HG02943 (cell line): ENCODE results near the gene PIK3IP1.
A peak's percentile ranks its signal among the peaks of the same experiment; 100 is the strongest.

Experiments
- ATAC-seq: cut with Tn5 transposase; IDR thresholded peaks from one replicate; pipeline ENCODE4 v1.9.1; 2021; ENCODE audit warnings: mild to moderate bottlenecking, low read depth, moderate library complexity; ENCODE audit not compliant: unreplicated experiment

Gene PIK3IP1

DNA sequence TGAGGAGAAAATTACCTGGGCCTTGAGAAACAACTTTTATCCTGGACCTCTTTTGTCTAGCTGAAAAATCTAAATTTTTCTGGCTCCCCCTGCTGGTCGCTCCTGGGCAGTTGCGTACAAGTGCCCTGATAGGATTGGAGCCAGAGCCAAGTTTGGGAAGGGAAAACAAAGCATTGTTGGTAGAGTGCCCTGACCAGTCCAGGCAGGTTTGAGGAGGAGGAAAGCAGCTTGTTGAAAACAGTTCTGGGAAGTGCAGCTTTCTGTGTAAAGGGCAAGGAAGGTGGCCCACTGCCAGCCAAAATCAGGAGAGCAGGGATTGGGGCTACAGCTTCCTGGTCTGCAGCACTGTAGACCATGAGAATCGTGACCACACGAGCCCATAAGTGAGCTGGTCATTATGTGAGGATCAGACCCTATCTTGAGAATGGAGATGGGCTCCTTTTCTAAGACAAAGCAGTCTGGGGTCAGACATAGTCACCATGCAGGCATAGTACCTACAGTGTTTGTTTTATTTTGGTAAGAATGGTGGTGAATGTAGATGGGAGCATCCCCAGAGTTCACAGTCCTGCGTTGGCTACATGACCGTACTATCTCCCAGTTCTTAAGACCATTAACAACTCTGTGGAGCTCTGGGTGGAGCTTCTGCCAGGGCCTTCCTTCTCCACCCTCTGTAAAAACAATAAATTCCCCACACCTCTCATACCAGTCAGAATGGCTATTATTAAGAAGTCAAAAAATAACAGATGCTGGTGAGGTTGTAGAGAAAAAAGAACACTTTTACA lies 21.3 kb upstream of the PIK3IP1 start:
- ATAC-seq = no peak

GRCh38 chr22:31308181-31308580 lies 15.9 kb upstream of the PIK3IP1 start:
- ATAC-seq = no peak

- no peak for ATAC-seq
These were observed 12.9 kb upstream of the PIK3IP1 start for GRCh38 chr22:31305194-31305593.

- no peak for ATAC-seq
These were observed 10.2 kb upstream of the PIK3IP1 start for GRCh38 chr22:31302537-31302936.

DNA sequence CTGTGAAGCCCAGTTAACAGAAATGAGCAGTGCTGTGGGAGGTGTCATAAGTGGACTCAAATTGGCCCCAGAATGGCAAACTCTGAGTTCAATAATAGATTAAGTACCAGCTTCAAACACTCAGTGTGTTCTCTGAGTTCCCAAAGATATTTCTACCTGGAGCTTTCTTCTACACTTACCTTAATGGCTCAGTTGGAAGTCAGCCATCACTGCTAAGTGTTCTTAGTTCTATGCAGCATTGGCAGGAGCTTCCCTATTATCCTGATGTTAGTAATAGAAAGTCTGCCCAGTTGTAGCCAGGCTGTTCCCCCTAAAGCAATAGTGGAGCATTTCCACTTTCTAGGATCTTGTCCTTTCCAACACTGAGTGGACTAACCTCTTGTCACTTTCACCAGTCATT lies 9.7 kb upstream of the PIK3IP1 start:
- no peak for ATAC-seq

- no peak for ATAC-seq
These were observed 8.6 kb upstream of the PIK3IP1 start for GRCh38 chr22:31300896-31301295.

- ATAC-seq = no peak
These were observed 3.8 kb upstream of the PIK3IP1 start for GRCh38 chr22:31295831-31296657.

- ATAC-seq = no peak
These were observed 3.1 kb upstream of the PIK3IP1 start for GRCh38 chr22:31295360-31295759.

- ATAC-seq = no peak
These were observed 630 bp downstream of the PIK3IP1 start for GRCh38 chr22:31291481-31292235.

- peak; percentile 70 for ATAC-seq
These were observed 1.5 kb downstream of the PIK3IP1 start for GRCh38 chr22:31290494-31291471.

- ATAC-seq = no peak
These were observed 2.9 kb downstream of the PIK3IP1 start for GRCh38 chr22:31289344-31289743.

GRCh38 chr22:31288496-31289240 lies 3.6 kb downstream of the PIK3IP1 start:
- ATAC-seq = no peak

- no peak for ATAC-seq
These were observed 4.3 kb downstream of the PIK3IP1 start for GRCh38 chr22:31287818-31288495.

DNA sequence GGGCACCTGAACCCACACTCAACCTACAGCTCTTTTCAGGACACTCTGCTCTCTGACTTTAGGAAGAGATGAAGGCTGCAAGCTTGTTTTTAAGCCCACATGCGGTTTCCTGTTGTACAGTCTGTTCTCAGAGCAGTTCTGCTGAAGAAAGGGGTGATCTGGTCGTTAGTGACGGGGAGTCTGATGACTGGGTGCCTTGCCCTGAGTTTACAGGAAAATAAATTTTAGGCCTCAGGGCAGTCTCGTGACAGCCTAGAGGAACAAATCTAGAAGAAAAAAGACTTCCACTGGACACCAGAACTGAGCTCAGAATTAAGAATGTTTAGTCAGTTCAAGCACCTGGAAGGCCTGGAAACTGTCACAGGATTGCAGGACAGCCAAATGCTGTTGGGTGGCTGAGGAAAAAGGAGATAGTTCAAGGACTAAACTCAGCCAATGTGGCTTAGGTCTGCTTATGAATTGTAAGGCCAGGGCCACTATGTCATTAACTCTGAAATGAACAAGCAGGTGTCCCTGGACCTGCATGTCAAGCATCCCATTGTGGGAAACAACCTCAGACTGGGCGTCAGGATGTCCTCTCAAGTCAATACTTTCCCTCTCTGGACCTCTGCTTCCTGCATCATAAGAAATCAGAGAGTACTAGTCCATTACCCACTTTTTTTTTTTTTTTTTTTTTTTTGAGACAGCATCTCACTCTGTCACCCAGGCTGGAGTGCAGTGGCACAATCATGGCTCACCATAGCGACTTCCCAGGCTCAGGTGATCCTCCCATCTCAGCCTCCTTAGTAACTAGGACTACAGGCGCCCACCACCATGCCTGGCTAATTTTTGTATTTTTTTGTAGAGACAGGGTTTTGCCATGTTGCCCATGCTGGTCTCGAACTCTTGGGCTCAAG lies 5.7 kb downstream of the PIK3IP1 start:
- no peak for ATAC-seq

DNA sequence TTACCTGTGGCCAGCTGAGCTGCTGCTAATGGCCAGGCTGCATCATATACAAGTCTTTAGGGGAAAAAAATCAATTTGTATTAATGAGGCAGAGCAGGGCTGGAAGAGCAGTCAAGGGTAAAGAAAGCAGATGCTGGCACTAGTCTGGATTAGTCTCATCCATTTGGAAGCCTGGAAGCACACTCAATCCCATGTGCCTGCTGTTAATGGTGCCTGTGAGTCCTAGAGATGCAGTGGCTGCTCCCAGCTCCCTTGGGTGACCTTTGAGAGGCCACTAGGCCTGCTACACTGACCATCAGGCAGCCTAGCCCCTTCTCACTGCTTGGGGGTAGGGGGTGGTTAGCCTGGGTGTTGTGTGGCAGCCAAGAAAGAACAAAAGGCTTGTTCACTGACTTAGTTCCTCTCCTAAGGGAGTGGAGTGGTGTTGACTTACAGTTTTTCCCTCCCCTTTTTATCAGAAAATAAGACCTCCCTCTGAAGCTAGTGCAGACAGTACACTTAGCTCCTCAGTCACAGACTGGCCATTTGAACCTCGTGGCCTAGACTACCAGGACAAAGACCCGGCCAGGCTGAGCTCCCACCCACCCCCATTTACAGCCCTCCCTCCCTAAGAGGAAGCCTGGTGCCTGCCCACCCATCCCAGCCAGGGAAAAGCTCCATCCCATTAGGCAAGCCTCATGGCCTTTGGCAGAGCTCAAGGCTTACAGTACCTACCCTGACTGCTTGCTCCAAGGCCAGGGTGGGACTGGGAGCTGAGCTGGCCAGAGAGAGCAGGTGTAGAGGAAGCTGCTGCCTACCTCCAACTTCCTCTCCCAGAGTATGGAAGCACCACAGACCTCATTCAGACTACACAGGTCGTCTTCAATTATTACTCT lies 7.8 kb downstream of the PIK3IP1 start:
- ATAC-seq = no peak

DNA sequence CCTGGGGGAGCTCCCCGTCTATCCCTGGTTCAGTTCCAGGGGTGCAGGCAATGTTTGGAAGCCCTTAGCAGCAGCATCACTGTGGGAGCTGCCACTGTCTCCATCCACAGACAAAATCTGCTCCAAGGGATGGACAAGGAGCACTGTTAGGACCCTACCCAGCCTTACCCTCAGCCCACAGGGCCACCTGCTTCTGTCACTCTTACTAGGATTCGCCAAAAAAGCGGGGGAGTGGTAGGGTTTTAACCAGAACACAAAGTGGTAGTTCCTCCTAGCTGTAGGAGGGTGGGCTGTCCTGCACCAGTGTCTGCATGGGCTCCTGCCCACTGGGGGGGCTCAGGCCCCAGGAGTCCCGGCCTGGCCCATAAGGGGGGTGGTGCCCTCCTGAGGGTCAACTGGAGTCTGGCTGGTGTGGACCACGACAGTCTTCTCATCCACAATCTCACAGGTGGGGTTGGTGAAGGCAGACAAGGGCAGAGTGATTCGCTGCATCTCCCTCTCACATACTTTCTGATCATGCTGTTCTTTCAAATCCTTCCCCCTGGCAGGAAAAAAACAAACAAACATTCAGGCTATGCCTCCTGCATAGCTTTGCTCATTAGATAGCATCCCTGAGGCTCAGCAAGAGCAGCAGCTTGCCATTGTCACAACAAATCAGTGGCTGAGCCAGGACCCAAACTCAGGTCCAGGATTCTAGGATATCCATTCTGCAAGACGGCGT lies 9.4 kb downstream of the PIK3IP1 start:
- ATAC-seq = no peak
